ENCODE data around the gene STX11.

The STX11 gene

GRCh38 chr6:144223686-144224085 lies 73.4 kb downstream of the STX11 start:
- no peak for TF ChIP-seq NFIC (IDR thresholded peaks at IDR 0.05)
- TF ChIP-seq REST (IDR thresholded peaks at IDR 0.05; ENCODE audit: low read depth): no peak
- TF ChIP-seq CREB1 (IDR thresholded peaks at IDR 0.05; ENCODE audit: low read depth): no peak
- no peak for TF ChIP-seq EP300 (IDR thresholded peaks at IDR 0.05; ENCODE audit: borderline replicate concordance)
- no peak for TF ChIP-seq TAF1 (IDR thresholded peaks at IDR 0.05; ENCODE audit: low read depth)
- TF ChIP-seq ZBTB7A (IDR thresholded peaks at IDR 0.05; ENCODE audit: low read depth): no peak
- no peak for TF ChIP-seq EGR1 (IDR thresholded peaks at IDR 0.05)
- TF ChIP-seq TEAD4 (IDR thresholded peaks at IDR 0.05): no peak
- no peak for TF ChIP-seq CEBPB (IDR thresholded peaks at IDR 0.05)
- no peak for TF ChIP-seq FOXM1 (IDR thresholded peaks at IDR 0.05; ENCODE audit: borderline replicate concordance, low read depth)
- TF ChIP-seq MAX (IDR thresholded peaks at IDR 0.05): no peak
- no peak for TF ChIP-seq RAD21 (IDR thresholded peaks at IDR 0.05; ENCODE audit: low read depth)
- no peak for TF ChIP-seq USF1 (IDR thresholded peaks at IDR 0.05)
- TF ChIP-seq TCF12 (IDR thresholded peaks at IDR 0.05; ENCODE audit: low read depth): no peak
- no peak for TF ChIP-seq YY1 (IDR thresholded peaks at IDR 0.05; ENCODE audit: low read depth)

- TF ChIP-seq RAD21 (IDR thresholded peaks at IDR 0.05; ENCODE audit: low read depth) (no peak), NFIC (IDR thresholded peaks at IDR 0.05) (no peak), EP300 (IDR thresholded peaks at IDR 0.05; ENCODE audit: borderline replicate concordance) (no peak), TEAD4 (IDR thresholded peaks at IDR 0.05) (no peak), EGR1 (IDR thresholded peaks at IDR 0.05) (no peak), ZBTB7A (IDR thresholded peaks at IDR 0.05; ENCODE audit: low read depth) (no peak), FOXM1 (IDR thresholded peaks at IDR 0.05; ENCODE audit: borderline replicate concordance, low read depth) (no peak), USF1 (IDR thresholded peaks at IDR 0.05) (no peak), REST (IDR thresholded peaks at IDR 0.05; ENCODE audit: low read depth) (no peak), YY1 (IDR thresholded peaks at IDR 0.05; ENCODE audit: low read depth) (no peak), CEBPB (IDR thresholded peaks at IDR 0.05) (no peak), TAF1 (IDR thresholded peaks at IDR 0.05; ENCODE audit: low read depth) (no peak)
Measured at GRCh38 chr6:144231721-144232120, 81.4 kb downstream of the STX11 start.

DNA sequence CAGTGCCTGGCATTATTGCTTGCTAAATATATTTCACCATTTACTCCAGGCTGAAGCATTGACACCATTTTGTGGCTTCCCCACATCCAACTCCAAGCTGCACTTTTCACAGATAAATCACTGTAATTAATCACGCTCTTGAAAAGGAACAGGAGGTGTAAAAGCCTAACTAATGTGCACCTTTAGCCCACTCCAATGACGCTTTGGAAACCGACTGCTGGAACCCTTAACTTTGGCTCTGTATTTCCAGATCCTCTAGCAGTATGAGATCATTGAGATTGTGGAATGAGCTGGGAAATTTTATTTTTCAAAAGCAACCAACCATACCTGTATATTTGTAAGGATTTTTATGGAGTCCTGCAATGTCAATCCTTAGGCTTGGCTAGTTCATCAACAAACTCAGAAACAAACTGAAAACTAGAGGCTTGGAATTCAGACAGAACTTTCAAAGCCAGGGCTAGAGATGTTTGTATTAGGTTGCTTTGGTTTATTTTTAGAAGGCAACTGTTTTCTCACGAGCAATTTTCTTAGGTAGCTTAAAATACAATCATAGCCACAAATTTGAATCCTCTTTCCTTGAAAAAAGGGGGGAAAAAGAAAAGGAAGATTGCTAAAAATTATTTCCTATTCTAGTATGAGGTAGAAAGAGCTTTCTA lies 82.0 kb downstream of the STX11 start:
- TF ChIP-seq NFIC (IDR thresholded peaks at IDR 0.05) (no peak), CREB1 (IDR thresholded peaks at IDR 0.05; ENCODE audit: low read depth) (no peak), EP300 (IDR thresholded peaks at IDR 0.05; ENCODE audit: borderline replicate concordance) (no peak), CEBPB (IDR thresholded peaks at IDR 0.05) (no peak), TAF1 (IDR thresholded peaks at IDR 0.05; ENCODE audit: low read depth) (no peak), YY1 (IDR thresholded peaks at IDR 0.05; ENCODE audit: low read depth) (no peak), ZBTB7A (IDR thresholded peaks at IDR 0.05; ENCODE audit: low read depth) (no peak), USF1 (IDR thresholded peaks at IDR 0.05) (no peak), TEAD4 (IDR thresholded peaks at IDR 0.05) (no peak)

DNA sequence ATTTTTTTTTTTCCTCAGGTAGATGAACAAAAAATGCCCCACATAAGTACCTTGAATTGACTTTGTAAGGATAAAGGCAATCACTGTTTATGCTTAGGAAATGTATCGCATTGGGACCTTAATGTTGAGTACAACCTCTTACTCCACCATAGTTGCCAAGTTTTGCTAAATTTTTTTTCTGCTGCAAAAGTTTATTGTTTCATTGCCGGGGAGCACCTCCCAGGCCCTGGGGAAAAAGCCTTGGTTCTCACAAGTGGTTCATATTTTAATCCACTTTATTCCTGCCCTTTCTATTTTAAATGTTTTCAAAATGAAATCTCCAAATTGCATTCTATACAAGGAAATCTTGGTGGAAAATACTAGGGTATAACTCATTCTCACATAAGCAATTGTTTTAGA lies 82.5 kb downstream of the STX11 start:
- TF ChIP-seq MAX (IDR thresholded peaks at IDR 0.05) (no peak), RAD21 (IDR thresholded peaks at IDR 0.05; ENCODE audit: low read depth) (no peak), USF1 (IDR thresholded peaks at IDR 0.05) (no peak), ZBTB7A (IDR thresholded peaks at IDR 0.05; ENCODE audit: low read depth) (no peak), EP300 (IDR thresholded peaks at IDR 0.05; ENCODE audit: borderline replicate concordance) (no peak), REST (IDR thresholded peaks at IDR 0.05; ENCODE audit: low read depth) (no peak), TEAD4 (IDR thresholded peaks at IDR 0.05) (no peak), FOXM1 (IDR thresholded peaks at IDR 0.05; ENCODE audit: borderline replicate concordance, low read depth) (no peak), TAF1 (IDR thresholded peaks at IDR 0.05; ENCODE audit: low read depth) (no peak), EGR1 (IDR thresholded peaks at IDR 0.05) (no peak), CREB1 (IDR thresholded peaks at IDR 0.05; ENCODE audit: low read depth) (no peak), CEBPB (IDR thresholded peaks at IDR 0.05) (no peak), NFIC (IDR thresholded peaks at IDR 0.05) (no peak), TCF12 (IDR thresholded peaks at IDR 0.05; ENCODE audit: low read depth) (no peak), YY1 (IDR thresholded peaks at IDR 0.05; ENCODE audit: low read depth) (no peak)
